GM13976 (cell line): ENCODE results near the gene MORN1.

Experiments
- DNase-seq: peaks from one replicate; pipeline ENCODE4 v3.0.0; 2012; ENCODE audit warnings: low spot score
- CTCF ChIP-seq: IDR thresholded peaks from 2 replicates; pipeline ENCODE4 v1.5.1; 2012; ENCODE audit warnings: borderline replicate concordance, mild to moderate bottlenecking; ENCODE audit not compliant: insufficient read depth; ENCODE audit errors: extremely low read depth, missing control alignments, control extremely low read depth
- in situ Hi-C: fragments of 300-500 bp; cut with MboI; formaldehyde crosslinking; loops from one replicate; pipeline ENCODE4 v1.12.0; 2022; ENCODE audit warnings: low sequenced_read_pairs, mixed read lengths, inconsistent platforms; ENCODE audit not compliant: unreplicated experiment

Gene MORN1

GRCh38 chr1:2417083-2417832 lies 25.9 kb upstream of the MORN1 start:
- in situ Hi-C loops: loop anchor here (25.0 kb wide), 1 partner anchor 120 kb away; the partner anchor contains the start of genes HES5 and PANK4
- DNase-seq: no peak
- no peak for TF ChIP-seq CTCF

GRCh38 chr1:2416403-2416802 lies 25.0 kb upstream of the MORN1 start:
- no peak for TF ChIP-seq CTCF
- in situ Hi-C loops: loop anchor here (25.0 kb wide), 1 partner anchor 121 kb away; the partner anchor contains the start of genes HES5 and PANK4
- DNase-seq: no peak

- TF ChIP-seq CTCF: no peak
- peak; percentile 77 for DNase-seq
- in situ Hi-C loops: loop anchor here (25.0 kb wide), 1 partner anchor 121 kb away; the partner anchor contains the start of genes HES5 and PANK4
Observed at GRCh38 chr1:2415801-2416208, 24.5 kb upstream of the MORN1 start.

- in situ Hi-C loops: loop anchor here (25.0 kb wide), 1 partner anchor 122 kb away; the partner anchor contains the start of genes HES5 and PANK4
- TF ChIP-seq CTCF: no peak
Observed at GRCh38 chr1:2415337-2415736, 24.0 kb upstream of the MORN1 start.

GRCh38 chr1:2414297-2414958 lies 23.1 kb upstream of the MORN1 start:
- in situ Hi-C loops: loop anchor here (25.0 kb wide), 1 partner anchor 123 kb away; the partner anchor contains the start of genes HES5 and PANK4
- DNase-seq: peak; percentile 90
- peak; percentile 94 for TF ChIP-seq CTCF

More at GRCh38 chr1:2415337-2415736, 24.0 kb upstream of the MORN1 start:
- no peak for DNase-seq

GRCh38 chr1:2413495-2414296 lies 22.3 kb upstream of the MORN1 start:
- in situ Hi-C loops: loop anchor here (25.0 kb wide), 1 partner anchor 124 kb away; the partner anchor contains the start of genes HES5 and PANK4
- peak; percentile 54 for DNase-seq
- no peak for TF ChIP-seq CTCF
